GM18511 (cell line): ENCODE results near the gene CD7.
A peak's percentile ranks its signal among the peaks of the same experiment; 100 is the strongest.

Experiments used
- ATAC-seq: cut with Tn5 transposase; IDR thresholded peaks from one replicate; pipeline ENCODE4 v1.9.1; 2021; ENCODE audit warnings: mild to moderate bottlenecking, moderate library complexity; ENCODE audit not compliant: unreplicated experiment

CD7 gene

DNA sequence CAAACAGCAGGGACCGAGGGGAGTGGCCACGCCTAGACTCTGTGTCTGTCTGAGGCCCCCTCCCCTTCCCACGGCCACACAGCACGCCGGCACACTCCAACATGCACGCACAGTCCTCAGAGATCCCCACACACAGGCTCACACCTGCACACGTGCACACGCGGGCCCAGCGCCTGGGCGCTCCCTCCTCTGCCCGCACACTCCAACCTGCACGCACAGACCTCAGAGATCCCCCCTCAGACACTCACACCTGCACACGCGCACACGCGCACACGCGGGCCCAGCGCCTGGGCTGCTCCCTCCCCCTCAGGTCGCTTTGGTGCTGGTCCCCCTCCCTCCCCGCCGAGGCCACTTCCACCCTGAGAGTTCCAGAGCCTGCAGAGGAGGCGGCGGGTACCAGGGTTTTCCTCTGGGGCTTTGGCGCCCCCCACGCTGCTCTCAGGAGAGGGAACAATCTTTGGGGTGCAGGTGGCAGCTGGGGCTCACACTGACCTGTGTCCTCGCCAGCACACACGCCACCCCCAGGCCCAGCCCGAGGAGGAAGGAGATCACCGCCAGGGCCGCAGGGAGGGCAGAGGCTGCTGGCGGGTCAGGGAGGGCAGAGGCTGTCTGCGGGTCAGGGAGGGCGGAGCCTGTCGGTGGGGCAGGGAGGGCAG, 1.6 kb downstream of the CD7 start:
- no peak for ATAC-seq

DNA sequence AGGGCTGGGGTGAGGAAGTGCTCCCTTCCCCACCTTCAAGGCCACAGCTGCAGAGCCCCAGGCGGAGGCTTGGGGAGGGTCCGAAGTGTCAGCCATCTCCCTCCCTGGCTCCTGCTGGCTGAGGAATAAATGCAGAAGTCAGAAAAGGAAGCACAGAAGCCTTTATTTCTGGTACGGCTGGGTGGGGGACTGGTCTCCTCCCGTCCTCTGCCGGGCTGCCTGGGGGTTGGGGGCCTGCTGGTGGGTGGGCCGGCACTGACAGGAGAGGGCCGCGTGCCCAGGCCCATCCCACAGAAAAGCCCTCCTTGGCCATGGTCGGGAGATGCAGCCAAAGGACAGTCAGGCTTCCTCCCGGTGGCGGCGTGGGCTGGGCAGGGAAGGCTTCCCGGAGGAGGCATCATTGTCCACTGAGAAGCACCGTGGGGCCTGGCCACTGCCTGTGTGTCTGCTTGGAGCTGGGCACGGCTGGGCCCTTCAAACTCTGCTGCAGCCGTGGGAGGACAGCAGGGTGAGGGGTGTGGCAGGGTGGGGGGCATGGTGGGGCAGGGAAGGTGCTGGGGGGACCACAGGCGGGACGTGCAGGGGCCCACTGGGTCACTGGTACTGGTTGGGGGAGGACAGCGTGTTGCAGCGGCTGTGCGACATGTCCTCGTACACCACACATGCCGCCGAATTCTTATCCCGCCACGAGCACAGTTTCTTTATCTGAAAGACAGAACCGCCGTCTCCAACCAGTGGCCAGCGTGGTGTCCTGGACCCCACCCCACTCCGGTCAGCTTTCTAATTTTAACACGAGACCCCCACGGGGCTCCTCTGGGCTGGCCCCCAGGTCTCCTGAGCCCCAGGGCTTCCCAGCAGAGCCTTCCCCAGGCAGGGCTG, 2.4 kb downstream of the CD7 start:
- no peak for ATAC-seq

DNA sequence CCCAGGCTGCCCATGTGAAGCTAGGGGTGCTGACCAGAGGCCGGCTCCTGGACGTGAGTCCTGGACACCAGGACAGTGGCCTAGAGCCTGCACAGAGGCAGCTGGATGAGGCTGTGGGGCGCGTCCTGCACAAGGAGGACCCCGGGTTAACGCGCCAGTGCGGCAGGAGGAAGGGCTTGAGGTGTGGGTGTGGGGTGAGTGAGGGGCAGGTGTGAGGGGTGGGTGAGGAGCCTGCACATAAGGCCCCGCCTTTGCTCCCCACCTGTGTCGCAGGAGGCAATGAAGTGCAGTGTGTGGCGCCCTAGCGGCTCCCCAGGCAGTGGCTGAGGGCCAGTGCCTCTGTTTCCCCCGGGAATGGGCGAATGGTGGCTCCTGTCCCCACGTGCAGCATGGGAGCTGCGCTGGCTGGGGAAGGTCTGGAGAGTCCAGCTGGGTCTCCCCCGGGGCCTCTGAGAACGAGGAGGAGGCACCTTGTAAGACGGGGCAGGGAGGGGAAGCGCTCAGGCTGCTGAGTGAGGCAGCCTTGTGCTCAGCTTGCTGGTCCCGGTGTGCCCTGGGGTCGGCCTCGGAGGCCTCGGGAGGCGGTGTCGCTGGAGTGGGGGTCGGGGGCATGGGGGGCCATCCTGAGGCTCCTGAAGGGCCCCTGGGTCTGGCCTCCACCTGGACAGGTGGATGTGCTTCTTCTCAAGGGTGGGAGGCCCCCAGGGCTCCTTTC, 3.2 kb downstream of the CD7 start:
- ATAC-seq = no peak

GRCh38 chr17:82313195-82314011, 4.0 kb downstream of the CD7 start:
- no peak for ATAC-seq

GRCh38 chr17:82311971-82312370, 5.4 kb downstream of the CD7 start:
- ATAC-seq = no peak

DNA sequence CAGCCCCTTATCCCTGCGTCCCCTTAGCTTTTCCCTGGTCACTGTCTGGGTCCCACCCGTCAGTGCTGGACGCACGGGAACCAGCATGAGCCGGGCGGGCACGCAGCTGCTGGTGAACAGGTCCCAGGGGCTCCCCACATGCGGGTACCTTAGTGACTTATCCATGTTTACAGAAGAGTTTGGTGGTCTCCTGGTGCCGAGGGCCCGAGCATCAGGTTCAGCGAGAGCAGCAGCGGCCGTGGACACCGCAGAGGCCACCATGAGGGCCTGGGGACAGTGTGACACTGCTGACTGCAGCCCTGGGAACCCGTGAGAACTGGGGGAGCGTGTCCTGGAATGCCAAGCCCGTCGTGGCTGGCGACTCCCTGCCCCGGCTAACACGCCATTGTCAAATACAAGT, 6.5 kb downstream of the CD7 start:
- no peak for ATAC-seq

DNA sequence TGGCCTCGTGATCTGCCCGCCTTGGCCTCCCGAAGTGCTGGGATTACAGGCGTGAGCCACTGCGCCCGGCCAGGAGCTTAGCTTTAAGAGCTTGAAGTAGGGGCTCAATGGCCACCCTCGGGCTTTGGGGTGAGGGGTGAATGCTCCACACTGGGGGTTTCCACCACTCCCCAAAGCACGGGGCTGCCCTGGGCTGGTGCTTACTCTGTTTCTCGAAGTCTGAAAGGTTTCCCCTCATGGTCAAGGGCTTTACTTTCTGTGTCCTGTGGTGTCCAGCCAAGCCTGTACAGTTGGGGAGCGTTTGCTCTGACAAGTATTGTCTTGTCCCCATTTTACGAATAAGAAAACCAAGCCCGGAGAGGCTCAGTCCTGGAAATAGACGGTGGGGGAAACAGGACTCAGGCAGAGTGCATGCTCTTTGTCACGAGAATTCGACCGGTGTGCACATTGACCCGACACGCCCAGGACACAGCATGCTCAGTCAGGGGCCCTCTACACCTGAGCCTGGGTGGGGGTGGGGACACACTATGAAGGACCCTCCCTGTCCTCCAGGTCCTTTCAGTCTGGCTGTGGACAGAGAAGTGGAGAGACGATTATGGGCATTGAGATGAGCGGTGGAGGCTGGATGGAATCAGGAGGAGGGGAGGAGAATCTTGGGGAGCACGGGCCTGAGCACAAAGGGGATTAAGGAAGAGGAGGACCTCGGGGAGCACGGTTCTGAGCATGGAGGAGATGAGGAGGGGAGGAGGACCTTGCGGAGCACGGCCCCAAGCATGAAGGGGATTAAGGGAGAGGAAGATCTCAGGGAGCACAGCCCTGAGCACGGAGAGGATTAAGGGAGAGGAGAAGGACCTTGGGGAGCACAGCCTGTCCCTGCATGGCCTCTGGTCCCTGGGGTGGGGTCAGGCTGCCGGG, 7.5 kb downstream of the CD7 start:
- no peak for ATAC-seq

- no peak for ATAC-seq
Measured at GRCh38 chr17:82305727-82306300, 11.6 kb downstream of the CD7 start.

GRCh38 chr17:82304826-82305726, 12.3 kb downstream of the CD7 start:
- ATAC-seq = no peak

GRCh38 chr17:82303944-82304808, 13.2 kb downstream of the CD7 start:
- no peak for ATAC-seq

DNA sequence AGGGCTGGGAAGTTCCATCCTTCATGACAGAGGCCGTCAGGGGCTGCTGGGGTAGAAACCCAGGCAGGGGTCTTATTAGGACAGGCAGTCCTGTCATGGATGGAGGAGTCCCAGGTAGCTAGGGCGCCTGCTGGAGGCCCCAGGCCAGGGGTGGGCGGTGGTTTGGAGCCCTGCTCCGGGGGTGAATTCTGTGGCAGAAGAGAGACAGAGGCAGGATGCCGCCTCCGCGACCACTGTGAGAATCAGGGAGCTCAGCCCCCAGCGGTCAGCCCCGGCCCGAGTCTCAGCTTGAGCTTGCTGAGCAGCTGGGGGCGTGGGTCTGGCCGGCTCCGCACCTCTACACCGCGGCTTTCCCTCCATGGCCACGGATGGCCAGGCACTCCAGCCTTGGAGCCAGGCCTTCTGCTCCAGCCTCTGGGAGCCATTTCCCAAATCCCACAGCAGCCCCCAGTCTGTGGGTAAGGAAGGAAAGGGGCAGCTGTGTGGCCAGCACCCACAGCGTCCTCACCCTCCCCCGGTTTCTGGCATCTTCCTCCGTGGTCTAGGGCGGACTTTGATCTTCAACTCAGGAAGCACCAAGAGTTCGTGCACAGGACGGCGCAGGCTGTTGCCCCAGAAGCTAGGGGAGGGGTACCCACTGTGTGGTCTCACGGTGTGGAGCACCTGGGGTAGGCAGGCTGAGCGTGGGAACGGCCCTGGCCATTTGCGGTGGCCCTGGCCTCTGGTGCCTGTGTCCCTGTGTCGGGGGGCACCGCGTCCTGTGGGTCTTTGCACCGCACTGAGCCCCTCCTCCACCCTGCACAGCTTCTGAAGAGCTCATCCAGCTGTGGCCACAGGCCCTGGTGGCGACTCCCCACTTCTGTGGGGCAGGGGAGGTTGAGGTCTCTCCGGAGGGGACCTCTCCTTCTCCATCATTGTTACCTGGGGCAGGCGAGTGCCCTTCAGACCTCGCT, 14.1 kb downstream of the CD7 start:
- ATAC-seq = no peak

DNA sequence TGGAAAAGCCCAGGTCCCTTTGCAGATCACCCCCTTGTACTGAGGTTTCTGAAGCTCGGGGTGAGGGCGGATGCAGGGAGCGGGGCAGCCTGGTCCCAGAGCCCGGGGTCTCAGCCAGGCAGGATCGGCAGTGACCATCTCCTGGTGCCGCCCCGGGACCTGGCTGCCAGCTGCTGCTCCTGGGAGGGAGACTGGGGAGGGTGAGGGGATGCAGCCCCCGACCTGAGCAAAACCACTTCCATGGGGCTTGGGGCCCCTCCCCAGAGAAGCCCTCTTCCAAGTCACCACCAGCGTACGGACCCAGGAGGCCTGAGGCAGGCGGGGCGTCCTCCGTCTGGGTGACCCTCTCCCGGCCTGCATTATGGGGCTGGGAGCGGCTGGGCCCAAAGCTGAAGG, 14.8 kb downstream of the CD7 start:
- ATAC-seq = no peak

DNA sequence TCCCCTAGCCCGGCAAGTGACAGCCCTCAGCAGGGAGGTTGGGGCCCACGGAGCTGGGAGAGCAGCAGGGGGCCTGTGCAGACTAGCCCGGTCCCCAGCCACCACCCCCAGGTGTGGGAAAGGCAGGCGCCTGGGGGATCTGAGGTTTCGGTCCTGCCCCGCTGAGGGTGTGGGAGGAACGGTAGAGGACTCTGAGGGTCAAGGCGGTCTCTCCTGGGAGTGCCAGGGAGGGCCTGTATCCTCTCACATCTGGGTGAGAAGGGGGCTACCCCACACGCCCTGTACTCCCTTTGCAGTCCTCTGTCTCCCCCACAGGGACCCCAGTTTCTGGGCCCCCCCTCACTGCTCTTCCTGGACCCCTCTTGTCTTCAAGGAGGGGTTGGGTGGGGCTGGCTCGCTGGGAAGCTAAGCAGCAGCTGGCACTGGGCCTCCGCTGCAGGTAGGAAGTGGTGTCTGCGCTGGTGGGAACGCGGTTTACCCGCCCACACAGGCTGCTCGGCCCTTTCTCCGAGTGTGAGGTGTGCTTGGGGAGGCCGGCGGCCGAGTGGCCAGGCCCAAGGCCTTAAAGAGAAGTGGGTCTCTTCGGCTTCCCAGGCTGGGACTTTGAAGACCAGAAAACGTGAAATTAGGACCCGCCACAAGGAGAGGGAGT, 15.4 kb downstream of the CD7 start:
- peak; percentile 39 for ATAC-seq

DNA sequence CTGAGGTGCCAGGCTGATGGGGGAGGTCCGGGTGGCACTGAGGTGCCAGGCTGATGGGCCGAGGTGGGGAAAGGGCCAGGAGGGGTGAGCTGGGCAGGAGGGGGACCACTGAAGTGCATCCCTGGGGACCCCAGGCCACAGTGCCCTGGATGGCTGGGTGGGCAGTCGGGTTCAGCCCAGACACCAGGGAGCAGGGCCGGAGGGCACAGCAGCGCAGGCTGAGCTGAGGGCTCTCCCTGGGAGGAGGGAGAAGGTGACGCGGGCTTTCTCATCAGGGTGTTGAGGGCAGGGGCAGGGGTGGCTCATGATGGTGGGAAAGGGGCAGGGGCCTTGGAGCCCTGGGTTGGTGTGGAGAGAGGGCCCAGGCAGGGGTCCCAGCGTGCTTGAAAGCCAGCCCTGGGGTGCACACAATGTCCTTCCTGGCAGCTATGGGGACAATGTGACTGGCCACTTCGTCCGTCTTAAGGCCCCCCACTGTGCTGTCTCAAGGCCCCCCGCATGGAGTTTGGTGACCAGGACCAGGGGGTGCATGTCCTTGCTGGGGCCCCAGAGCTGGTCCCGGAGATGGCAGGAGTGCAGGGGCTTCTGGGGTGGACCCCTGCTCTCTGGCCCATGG, 16.0 kb downstream of the CD7 start:
- no peak for ATAC-seq

DNA sequence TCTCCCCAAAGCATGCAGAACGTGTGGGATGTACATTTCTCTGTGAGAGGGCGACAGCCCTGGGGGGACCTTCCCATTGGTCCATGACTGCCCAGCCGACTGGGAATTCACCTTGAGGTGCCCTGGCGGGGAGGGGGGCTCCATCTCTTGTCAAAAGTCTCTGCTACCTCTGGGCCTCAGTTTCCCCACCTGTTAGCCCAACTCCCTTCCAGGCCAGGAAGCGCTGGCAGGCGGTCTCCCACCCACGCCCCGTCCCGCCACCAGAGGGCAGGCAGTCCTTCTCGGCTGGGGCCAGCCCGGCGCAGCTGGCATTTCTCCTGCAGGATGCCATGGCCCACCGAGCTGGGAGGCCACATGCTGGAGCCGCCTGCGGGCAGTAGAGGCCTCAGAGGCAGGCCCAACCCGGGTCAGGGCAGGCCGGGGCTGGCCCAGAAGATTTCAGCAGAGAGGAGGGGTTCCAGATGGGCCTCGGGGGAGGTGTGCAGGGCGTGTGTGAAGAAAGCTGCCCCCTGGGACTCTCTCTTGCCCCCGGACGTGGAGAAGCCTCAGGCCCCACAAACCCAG, 16.6 kb downstream of the CD7 start:
- no peak for ATAC-seq
